ENCODE measurements around the gene ATXN2. TPM values are rescaled to one million over a fixed set of nuclear protein-coding genes. Genes with fewer than 3 reads are reported as not detected.

Gene ATXN2
- total RNA-seq, 1 experiment from 2014 or later, result 72.9 TPM

- Histone ChIP-seq H4K8ac (replicated peaks; ENCODE audit: insufficient read length, low read depth, low read length) (no peak overlapping the region), H3K9me3 (ENCODE audit: control insufficient read depth, low read depth, low read length) (no peaks in the 10 kb centered on the region), H3K23me2 (ENCODE audit: insufficient read length, low read depth, low read length, poor library complexity, severe bottlenecking) (no peaks in the 10 kb centered on the region), H3K79me2 (ENCODE audit: insufficient read depth, low read length) (peaks cover 16% of the 10 kb centered on the region; the same call in 1 of the 2 replicates), H2BK120ac (ENCODE audit: low read depth, low read length, poor library complexity, severe bottlenecking) (no peak overlapping the region), H3K79me1 (ENCODE audit: insufficient read depth, low read depth, low read length, poor library complexity, severe bottlenecking) (peaks cover 9% of the 10 kb centered on the region), H3K9ac (ENCODE audit: extremely low read depth, insufficient read length, low read length) (no peak overlapping the region), H2BK20ac (ENCODE audit: low read depth, low read length, poor library complexity, severe bottlenecking) (no peak overlapping the region), H2BK5ac (ENCODE audit: insufficient read length, low read length) (no peak overlapping the region), H3K23ac (ENCODE audit: insufficient read length, low read depth, low read length) (no peak overlapping the region), H4K5ac (ENCODE audit: insufficient read length, low read depth, low read length) (no peak overlapping the region), H3T11ph (ENCODE audit: low read length) (no peak overlapping the region), H3K4me2 (ENCODE audit: insufficient read depth, insufficient read length, low read length) (no peak overlapping the region), H3K18ac (ENCODE audit: insufficient read length, low read depth, low read length) (no peak overlapping the region), H2AFZ (ENCODE audit: low read length) (no peak overlapping the region), H2BK15ac (ENCODE audit: low read depth, low read length) (no peak overlapping the region), H2AK5ac (ENCODE audit: insufficient read length, low read length) (no peak overlapping the region), H2BK12ac (ENCODE audit: insufficient read length, low read depth, low read length) (no peak overlapping the region), H4K20me1 (ENCODE audit: control insufficient read depth, insufficient read depth, insufficient read length) (no peaks in the 10 kb centered on the region), H4K91ac (ENCODE audit: insufficient read length, low read depth, low read length) (no peak overlapping the region), H3K27me3 (ENCODE audit: insufficient read depth, low read length) (no peaks in the 10 kb centered on the region), H3K4ac (ENCODE audit: low read depth, low read length) (no peak overlapping the region), H3K56ac (ENCODE audit: insufficient read length, low read depth, low read length) (no peak overlapping the region), H3K4me1 (ENCODE audit: insufficient read depth, low read length) (peaks cover 3% of the 10 kb centered on the region; the same call in 1 of the 2 replicates), H3K14ac (ENCODE audit: insufficient read depth, low read length) (no peak overlapping the region), H3K27ac (ENCODE audit: insufficient read length, low read depth, low read length) (no peak overlapping the region)
- Mint-ChIP-seq H3K27me3 (ENCODE audit: low read depth) (no peaks in the 10 kb centered on the region), H3K36me3 (ENCODE audit: insufficient read depth in 1 of 3, low read depth in 3 of 3) (peaks cover 2 to 9% (median 3%) of the 10 kb centered on the region in 3 experiments; a peak in 3 of 7 replicates), H3K4me1 (peaks cover 15 to 19% of the 10 kb centered on the region in 2 experiments), H3K27ac (peak overlapping the region; percentile 56 to 83 (median 77); a peak in 5 of 7 replicates), H3K9me3 (no peaks in the 10 kb centered on the region), H3K4me3 (no peak overlapping the region)
- no CpG with 5 or more reads among the region's 7 CpGs for WGBS (ENCODE audit: extremely low coverage, insufficient read length, low lambda C conversion rate)
- TF ChIP-seq CTCF (conservative IDR thresholded peaks at IDR 0.05), result no peak
- DNase-seq, result peak; percentile 18
Observed at GRCh38 chr12:111574797-111575443, 24.2 kb downstream of the ATXN2 start.

All from H9 (cell line).